IPS-15b (cell line): ENCODE measurements around the gene PRSS27.

ENCODE experiments used
- H3K27me3 ChIP-seq: one replicate; pipeline ENCODE4 v1.6.1; 2013; ENCODE audit warnings: low read length; ENCODE audit not compliant: control insufficient read depth, insufficient read depth
- H3K36me3 ChIP-seq: one replicate; pipeline ENCODE4 v1.6.1; 2013; ENCODE audit warnings: low read length; ENCODE audit not compliant: control insufficient read depth, insufficient read depth
- H3K4me1 ChIP-seq: one replicate; pipeline ENCODE4 v1.6.1; 2013; ENCODE audit warnings: mild to moderate bottlenecking, low read length; ENCODE audit not compliant: control insufficient read depth, insufficient read depth
- H3K4me3 ChIP-seq: one replicate; pipeline ENCODE4 v1.5.1; 2013; ENCODE audit warnings: low read depth, low read length
- H3K9ac ChIP-seq: one replicate; pipeline ENCODE4 v1.6.1; 2013; ENCODE audit warnings: low read depth, mild to moderate bottlenecking, low read length
- H3K9me3 ChIP-seq: one replicate; pipeline ENCODE4 v1.6.1; 2013; ENCODE audit warnings: mild to moderate bottlenecking, low read length; ENCODE audit not compliant: control insufficient read depth, insufficient read depth

Gene PRSS27

DNA sequence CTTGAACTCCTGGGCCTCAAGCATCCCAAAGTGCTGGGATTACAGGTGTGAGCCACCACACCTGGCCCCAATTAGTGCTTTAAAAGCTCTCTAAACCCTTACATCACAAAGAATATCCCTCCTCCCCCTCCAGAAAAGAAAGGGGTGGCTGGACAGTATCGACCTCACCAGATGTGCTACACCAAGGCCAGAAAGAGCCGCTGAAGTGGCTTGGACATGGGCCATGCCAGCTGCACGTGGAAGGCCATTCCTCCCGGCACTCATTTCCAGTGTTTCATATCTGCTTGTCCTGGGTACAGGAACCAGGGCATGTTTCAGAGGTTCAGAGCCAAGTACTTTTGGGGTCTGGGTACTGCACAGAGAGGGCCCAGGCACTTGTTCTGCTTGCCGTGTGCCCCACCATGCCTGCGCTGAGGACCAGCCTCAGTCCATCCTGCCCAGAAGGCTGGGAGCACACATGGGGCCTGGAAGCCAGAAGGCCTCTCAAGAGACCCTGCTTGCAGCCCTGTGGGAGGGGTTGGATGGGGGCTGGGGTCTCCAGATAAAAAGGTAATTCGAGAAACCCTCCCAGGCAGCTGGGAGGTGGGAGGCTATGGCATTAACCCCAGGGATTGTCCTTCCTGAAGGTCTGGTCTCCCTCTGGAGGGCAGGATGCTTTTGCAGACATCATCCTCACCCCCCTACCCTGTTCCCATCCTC, 28.9 kb upstream of the PRSS27 start:
- no peaks in the 10 kb centered on the region for H3K9me3 ChIP-seq
- H3K9ac ChIP-seq: no peak overlapping the region
- H3K36me3 ChIP-seq: peaks cover 2% of the 10 kb centered on the region
- H3K4me1 ChIP-seq: no peaks in the 10 kb centered on the region
- no peak overlapping the region for H3K4me3 ChIP-seq
- H3K27me3 ChIP-seq: no peaks in the 10 kb centered on the region

DNA sequence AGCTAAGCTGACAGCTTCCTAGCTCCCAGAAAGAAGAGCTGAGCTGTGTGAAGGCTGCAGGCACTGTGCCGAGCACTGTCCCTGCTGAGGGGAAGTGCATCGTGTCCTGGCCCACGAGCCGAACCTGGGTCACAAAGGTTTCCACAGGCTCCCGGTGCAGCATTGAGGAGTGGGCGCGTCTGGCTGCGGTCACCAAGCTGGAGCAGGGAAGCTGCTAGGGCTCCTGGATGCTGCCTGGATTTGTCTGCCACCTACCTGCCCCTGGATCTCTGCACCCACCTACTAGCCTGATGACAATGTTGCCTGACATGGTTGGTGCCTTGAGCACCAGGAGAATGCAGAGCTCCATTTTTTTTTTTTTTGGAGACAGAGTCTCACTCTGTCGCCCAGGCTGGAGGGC, 25.9 kb upstream of the PRSS27 start:
- Histone ChIP-seq H3K4me3 (no peak overlapping the region), H3K36me3 (peaks cover 2% of the 10 kb centered on the region), H3K9me3 (no peaks in the 10 kb centered on the region)

DNA sequence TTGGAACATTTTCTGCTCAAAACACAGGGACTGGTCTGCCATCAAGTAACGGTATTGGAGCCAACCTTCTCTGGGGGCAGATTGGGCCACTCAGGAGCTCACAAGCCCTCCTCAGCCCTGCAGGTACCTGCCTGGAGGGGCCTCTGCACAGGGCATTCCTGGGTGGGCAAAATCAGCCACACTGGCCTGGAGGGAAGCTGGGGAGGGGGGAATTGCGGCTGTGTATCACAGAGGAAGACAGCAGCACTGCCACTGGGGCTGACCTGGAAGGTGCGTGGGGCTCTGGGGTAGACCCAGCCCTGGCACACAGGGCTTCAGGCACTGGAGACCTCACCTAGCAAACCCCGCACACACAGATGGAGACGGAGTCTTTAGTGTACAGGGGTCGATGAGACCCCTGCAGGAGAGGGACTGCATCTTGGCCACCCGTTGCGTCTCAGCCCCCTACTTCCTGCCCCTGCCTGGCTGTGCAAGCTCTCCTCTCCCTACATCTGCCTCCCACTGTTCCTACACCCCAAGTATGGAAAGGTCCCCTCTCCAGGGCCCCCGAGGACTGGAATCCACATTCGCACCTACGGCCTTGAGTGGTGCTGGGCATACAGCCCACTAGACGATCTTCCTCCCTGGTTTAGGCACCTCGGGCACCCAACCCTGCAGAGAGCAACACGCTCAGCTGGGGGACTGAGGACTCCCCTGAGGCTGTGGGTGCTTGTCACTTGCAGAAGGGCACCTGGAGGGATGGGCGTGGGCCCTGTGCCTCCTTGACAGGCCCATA, 25.3 kb upstream of the PRSS27 start:
- Histone ChIP-seq H3K4me3 (no peak overlapping the region), H3K9me3 (no peaks in the 10 kb centered on the region), H3K36me3 (peaks cover 2% of the 10 kb centered on the region), H3K9ac (no peak overlapping the region), H3K27me3 (no peaks in the 10 kb centered on the region), H3K4me1 (no peaks in the 10 kb centered on the region)

More for the DNA sequence above, 25.9 kb upstream of the PRSS27 start:
- Histone ChIP-seq H3K9ac (no peak overlapping the region), H3K4me1 (no peaks in the 10 kb centered on the region), H3K27me3 (no peaks in the 10 kb centered on the region)

DNA sequence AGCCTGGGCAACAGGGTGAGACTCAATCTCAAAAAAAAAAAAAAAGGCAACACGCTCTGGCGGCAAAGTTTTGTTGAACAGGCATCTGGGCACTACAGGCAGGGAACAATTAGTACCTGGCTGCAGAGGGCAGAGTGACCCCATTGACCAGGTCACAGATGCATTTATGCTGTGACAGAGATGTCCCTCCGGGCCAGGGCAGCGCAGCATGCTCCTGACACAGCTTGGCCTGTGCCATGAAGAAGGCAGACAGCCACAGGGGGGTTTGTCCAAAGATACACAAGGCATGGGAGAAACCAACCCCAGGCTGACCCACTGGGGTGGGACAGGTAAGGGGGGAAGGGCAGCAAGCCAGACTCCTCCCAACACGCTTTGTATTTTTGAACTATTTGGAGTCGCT, 24.7 kb upstream of the PRSS27 start:
- Histone ChIP-seq H3K36me3 (peaks cover 2% of the 10 kb centered on the region), H3K4me1 (no peaks in the 10 kb centered on the region), H3K9me3 (no peaks in the 10 kb centered on the region), H3K9ac (no peak overlapping the region), H3K27me3 (no peaks in the 10 kb centered on the region), H3K4me3 (no peak overlapping the region)

DNA sequence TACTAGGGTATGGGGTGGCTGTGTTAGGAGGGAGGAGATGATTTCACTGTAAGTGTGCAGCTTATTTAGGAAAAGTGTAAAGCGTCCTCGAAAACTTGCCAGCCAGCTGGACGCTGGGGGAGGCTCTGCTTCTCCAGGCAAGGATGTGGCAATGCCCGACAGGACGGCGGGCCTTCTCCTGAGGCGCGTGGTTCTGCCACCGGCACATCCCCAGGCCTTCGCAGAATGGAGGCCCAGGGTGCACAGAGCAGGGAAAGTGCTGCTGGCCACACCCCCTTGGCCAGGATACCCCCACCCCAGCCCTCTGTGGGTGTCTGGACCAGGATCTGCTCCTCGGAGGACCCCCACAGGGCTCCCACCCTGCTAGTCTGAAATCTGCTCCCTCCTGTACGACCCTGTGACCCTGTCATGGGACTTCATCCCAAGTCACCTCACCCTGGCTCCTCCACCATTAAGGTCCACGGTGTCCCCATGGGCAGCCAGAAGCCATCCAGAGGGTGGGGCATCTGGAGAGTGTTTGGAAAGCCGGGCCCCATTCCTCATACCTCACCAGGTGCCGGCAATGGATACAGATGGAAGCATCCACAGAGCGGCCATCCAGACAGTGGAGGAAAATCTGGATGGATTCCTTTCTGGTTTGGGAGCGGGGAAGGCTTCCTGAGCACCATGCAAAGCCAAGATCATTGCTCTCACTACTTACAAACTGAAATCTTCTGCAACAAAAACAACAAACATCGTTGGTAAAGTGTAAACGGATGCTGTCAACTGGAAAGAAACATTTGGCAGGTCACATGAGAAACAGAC, 23.2 kb upstream of the PRSS27 start:
- Histone ChIP-seq H3K9me3 (no peaks in the 10 kb centered on the region), H3K4me1 (no peaks in the 10 kb centered on the region), H3K9ac (no peak overlapping the region), H3K27me3 (no peaks in the 10 kb centered on the region), H3K4me3 (no peak overlapping the region), H3K36me3 (no peaks in the 10 kb centered on the region)

DNA sequence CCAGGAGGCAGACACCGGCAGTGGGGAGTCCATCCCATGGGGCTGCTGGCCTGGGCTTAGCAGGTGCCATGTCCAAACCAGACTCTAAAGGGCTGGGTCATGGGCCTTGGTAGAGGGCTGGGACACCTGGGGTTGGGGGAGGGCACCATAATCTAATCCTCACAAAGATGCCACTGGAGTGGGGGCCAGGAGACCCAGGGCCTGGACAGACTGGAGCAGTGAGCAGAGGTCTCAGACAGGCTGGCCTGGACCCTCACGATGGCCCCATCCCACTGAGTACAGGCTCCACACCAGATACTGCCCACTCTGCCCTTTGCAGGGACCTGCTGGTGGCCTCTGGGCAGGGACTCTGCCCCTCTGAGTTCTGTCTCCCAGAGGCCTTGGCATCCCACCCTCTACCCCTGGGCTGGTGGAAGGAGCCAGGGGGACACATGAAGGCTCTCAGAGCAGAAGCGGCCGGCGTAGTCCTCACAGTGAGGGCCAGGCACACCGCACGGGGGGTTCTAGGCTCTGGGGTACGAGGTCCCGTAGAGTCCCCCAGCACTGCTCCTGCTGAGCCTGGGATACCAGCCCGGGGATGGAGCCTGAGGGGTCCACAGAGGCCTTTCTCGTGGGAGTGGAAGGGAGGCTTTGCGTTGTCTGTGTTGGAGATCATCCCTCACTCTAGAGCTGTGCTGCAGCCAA, 22.4 kb upstream of the PRSS27 start:
- Histone ChIP-seq H3K36me3 (no peaks in the 10 kb centered on the region), H3K4me1 (no peaks in the 10 kb centered on the region), H3K27me3 (no peaks in the 10 kb centered on the region), H3K9ac (no peak overlapping the region), H3K9me3 (no peaks in the 10 kb centered on the region), H3K4me3 (no peak overlapping the region)

DNA sequence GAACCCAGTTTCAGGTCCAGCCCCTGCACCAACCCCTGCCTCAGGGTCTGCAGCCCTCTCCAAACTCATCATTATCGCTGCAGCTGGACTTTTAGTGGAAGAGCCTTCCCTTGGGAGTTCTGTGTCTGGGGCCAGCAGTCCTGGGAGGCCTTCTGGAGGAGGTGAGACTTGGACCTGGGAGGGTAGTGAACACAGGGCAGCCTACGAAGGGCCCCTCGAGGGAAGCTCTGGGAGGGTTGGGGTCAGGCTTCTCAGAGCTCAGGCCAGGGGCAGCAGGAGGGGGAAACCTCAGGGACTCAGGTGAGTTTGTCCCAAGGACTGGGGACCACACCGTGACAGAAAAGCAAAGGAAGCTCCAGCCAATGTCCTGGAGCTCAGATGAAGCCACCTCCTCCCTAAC, 21.1 kb upstream of the PRSS27 start:
- Histone ChIP-seq H3K9ac (no peak overlapping the region), H3K36me3 (no peaks in the 10 kb centered on the region), H3K4me3 (no peak overlapping the region), H3K27me3 (no peaks in the 10 kb centered on the region), H3K9me3 (no peaks in the 10 kb centered on the region), H3K4me1 (no peaks in the 10 kb centered on the region)

DNA sequence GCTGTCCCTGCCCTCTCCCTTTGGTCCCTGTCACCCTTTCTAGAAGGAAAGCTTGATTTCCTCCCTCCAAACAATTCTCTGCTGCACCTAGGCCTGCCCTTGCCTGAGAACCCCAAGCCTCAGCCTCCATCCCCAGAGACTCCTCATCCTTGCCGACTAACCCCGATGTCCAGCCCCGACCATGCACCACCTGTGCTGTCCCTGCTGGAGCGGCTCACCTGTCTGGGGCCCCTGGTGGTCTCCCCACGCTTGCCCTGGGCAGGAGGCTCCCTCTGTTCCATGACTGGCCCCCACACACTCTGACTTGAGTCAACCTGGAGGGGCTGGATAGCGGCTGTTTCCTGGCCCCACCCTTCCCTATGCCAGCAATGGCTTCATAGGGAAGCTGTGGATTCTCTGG, 20.5 kb upstream of the PRSS27 start:
- Histone ChIP-seq H3K4me1 (no peaks in the 10 kb centered on the region), H3K4me3 (no peak overlapping the region), H3K27me3 (no peaks in the 10 kb centered on the region), H3K36me3 (no peaks in the 10 kb centered on the region), H3K9ac (no peak overlapping the region), H3K9me3 (no peaks in the 10 kb centered on the region)

DNA sequence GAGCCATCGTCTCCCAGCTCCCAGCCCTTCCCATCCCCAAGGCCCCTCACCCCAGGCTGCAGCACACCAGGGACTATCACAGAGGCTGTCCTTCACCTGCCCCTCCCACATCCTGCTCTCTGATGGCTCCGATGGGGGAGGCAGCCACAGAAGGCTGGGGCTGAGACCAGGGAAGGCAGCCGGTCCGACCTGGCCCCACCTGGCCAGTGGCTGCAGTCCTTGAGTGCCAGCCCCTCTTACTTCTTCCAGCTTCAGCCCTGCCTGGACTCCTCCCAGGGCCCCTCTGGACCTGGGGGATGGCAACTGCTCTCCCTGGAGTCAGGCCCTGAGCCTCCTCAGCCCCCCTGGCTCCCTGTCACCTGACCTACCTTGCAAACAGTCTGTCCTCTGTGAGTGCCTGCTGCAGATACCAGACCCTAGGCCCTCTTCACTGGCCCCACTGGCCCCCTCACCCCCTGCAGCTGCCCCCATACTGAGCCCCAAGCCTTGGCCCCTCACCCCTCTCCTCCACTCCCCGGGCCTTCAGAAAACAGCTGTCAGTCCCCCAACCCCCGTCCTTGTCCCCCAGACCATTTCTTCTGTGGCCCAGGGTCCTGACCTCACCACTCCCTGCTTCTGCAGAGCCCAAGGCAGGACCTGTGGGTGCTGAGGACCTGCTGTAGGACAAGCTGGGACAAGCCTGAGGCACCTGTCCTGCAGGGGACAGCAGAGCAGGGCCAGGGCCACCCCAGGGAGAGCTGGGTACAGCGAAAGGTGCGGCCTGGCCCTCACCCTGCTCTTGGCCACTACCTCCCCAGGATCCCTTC, 19.8 kb upstream of the PRSS27 start:
- no peak overlapping the region for H3K4me3 ChIP-seq

DNA sequence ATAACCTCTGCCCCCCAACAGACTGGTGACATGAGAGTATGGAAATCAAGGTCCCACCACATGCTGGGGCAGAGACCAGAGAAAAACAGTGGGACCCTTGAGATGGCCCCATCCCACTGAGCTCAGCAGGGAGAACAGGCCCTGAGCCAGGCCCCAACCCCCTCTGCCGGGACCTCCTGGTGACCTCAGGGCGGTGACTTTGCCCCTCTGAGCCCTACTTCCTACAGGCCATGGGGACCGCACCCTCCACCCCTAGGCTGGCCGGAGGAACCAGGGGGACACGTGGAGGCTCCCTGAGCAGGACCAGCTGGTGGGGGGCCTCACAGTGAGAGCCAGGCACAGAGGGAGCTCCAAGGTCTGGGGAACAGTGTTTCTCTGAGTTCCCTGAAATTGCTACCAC, 18.6 kb upstream of the PRSS27 start:
- no peaks in the 10 kb centered on the region for H3K36me3 ChIP-seq
- H3K4me3 ChIP-seq: no peak overlapping the region
- no peaks in the 10 kb centered on the region for H3K4me1 ChIP-seq
- no peak overlapping the region for H3K9ac ChIP-seq
- H3K9me3 ChIP-seq: no peaks in the 10 kb centered on the region
- no peaks in the 10 kb centered on the region for H3K27me3 ChIP-seq

More for the DNA sequence above, 19.8 kb upstream of the PRSS27 start:
- Histone ChIP-seq H3K9ac (no peak overlapping the region), H3K36me3 (no peaks in the 10 kb centered on the region), H3K9me3 (no peaks in the 10 kb centered on the region), H3K27me3 (no peaks in the 10 kb centered on the region), H3K4me1 (no peaks in the 10 kb centered on the region)
